ENCODE measurements around the gene PEX11G. TPM values are rescaled to one million over a fixed set of nuclear protein-coding genes. Genes with fewer than 3 reads are reported as not detected.

PEX11G gene
- polyA plus RNA-seq, 1 donor from 2014 or later, result 1.3 TPM

DNA sequence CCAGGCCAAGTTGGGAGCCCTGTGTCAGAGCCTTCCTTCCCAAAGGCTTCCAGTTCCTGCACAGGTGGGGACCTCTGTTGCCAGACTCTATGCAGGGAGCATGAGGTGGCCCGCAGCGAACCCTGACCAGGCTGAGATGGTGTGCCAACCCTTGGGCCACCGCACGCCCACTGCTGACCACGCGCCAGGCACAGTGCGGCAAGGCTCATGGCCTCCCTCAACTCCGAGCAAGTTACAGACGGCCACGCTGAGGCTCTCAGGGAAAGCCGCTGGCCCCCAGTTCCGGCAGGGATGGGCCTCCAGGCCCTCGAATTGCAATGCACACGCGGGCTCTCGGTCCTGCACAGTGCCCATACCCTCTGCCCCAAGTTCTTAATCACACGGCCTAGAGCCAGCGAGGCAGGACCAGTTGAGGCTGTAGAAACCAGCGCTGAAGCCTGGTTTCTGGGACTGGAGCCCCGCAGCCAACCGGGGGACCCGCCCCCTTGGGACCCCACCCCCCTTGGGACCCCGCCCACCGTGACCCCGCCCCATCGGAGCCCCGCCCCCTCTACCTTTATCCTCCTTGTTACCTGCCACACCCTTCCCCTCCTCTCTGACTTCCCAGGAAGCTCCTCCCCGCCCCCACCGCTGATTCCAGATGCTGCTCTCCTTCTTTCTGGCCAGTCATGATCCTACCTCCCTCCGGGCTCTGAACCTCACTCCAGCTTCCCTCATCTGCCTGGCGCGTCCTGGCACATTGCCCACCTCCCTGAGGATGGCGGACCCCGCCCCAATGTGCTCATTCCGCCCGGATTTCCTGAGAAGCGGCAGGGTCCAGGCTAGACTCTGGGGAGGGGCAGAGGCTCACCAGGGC, 6.0 kb downstream of the PEX11G start:
- no peaks in the 10 kb centered on the region for H3K27me3 ChIP-seq (ENCODE audit: insufficient read depth, low read depth, low read length)
- no peaks in the 10 kb centered on the region for H3K9me3 ChIP-seq (ENCODE audit: low read length)
- H3K9me2 ChIP-seq (ENCODE audit: insufficient read depth, low read length), result no peaks in the 10 kb centered on the region
- H3K79me2 ChIP-seq (replicated peaks; ENCODE audit: insufficient read depth, low read length), result no peaks in the 10 kb centered on the region
- H3K4me2 ChIP-seq (ENCODE audit: low read length), result no peak overlapping the region
- no peak overlapping the region for H3K27ac ChIP-seq (ENCODE audit: low read length)
- TF ChIP-seq POLR2AphosphoS5 (IDR thresholded peaks at IDR 0.05) (no peak), SMC3 (conservative IDR thresholded peaks at IDR 0.05; ENCODE audit: poor library complexity) (no peak), RAD21 (conservative IDR thresholded peaks at IDR 0.05) (no peak), EZH2 (IDR thresholded peaks at IDR 0.05; ENCODE audit: borderline replicate concordance, insufficient read depth, low read length, poor library complexity, severe bottlenecking) (no peak), MXI1 (conservative IDR thresholded peaks at IDR 0.05; ENCODE audit: poor library complexity, severe bottlenecking) (no peak)
- no peak overlapping the region for H2AFZ ChIP-seq (ENCODE audit: low read depth, low read length)
- no peaks in the 10 kb centered on the region for H3F3A ChIP-seq (ENCODE audit: insufficient read depth, low read length, poor library complexity, severe bottlenecking)
- no peaks in the 10 kb centered on the region for H4K20me1 ChIP-seq (ENCODE audit: insufficient read depth)
- no peak overlapping the region for H3K4me3 ChIP-seq (ENCODE audit: low read length)
- H3K9ac ChIP-seq (ENCODE audit: low read length), result no peak overlapping the region
- H3K36me3 ChIP-seq (ENCODE audit: insufficient read depth, low read length), result no peaks in the 10 kb centered on the region

DNA sequence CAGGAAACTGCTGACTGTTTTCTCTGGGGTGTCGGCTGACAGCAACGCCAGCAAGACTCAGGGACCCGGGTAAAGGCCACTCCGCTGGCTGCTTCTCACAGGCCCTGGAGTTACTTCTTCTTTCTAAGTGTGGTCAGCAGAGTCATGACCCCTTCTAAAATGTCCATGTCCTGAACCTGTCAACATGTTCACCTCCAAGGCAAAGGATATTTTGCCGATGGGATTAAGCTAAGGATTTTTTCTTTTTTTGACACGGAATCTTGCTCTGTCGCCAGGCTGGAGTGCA, 7.9 kb downstream of the PEX11G start:
- TF ChIP-seq MXI1 (conservative IDR thresholded peaks at IDR 0.05; ENCODE audit: poor library complexity, severe bottlenecking) (no peak), RAD21 (conservative IDR thresholded peaks at IDR 0.05) (no peak), POLR2AphosphoS5 (IDR thresholded peaks at IDR 0.05) (no peak), EP300 (conservative IDR thresholded peaks at IDR 0.05; ENCODE audit: poor library complexity, severe bottlenecking) (no peak), TAF1 (IDR thresholded peaks at IDR 0.05; ENCODE audit: low read depth) (no peak), EZH2 (IDR thresholded peaks at IDR 0.05; ENCODE audit: borderline replicate concordance, insufficient read depth, low read length, poor library complexity, severe bottlenecking) (no peak), SMC3 (conservative IDR thresholded peaks at IDR 0.05; ENCODE audit: poor library complexity) (no peak)
- TF ChIP-seq, protein P1, sequence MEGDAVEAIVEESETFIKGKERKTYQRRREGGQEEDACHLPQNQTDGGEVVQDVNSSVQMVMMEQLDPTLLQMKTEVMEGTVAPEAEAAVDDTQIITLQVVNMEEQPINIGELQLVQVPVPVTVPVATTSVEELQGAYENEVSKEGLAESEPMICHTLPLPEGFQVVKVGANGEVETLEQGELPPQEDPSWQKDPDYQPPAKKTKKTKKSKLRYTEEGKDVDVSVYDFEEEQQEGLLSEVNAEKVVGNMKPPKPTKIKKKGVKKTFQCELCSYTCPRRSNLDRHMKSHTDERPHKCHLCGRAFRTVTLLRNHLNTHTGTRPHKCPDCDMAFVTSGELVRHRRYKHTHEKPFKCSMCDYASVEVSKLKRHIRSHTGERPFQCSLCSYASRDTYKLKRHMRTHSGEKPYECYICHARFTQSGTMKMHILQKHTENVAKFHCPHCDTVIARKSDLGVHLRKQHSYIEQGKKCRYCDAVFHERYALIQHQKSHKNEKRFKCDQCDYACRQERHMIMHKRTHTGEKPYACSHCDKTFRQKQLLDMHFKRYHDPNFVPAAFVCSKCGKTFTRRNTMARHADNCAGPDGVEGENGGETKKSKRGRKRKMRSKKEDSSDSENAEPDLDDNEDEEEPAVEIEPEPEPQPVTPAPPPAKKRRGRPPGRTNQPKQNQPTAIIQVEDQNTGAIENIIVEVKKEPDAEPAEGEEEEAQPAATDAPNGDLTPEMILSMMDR (IDR thresholded peaks at IDR 0.05; ENCODE audit: poor library complexity, severe bottlenecking), result no peak
- TF ChIP-seq, protein P2, sequence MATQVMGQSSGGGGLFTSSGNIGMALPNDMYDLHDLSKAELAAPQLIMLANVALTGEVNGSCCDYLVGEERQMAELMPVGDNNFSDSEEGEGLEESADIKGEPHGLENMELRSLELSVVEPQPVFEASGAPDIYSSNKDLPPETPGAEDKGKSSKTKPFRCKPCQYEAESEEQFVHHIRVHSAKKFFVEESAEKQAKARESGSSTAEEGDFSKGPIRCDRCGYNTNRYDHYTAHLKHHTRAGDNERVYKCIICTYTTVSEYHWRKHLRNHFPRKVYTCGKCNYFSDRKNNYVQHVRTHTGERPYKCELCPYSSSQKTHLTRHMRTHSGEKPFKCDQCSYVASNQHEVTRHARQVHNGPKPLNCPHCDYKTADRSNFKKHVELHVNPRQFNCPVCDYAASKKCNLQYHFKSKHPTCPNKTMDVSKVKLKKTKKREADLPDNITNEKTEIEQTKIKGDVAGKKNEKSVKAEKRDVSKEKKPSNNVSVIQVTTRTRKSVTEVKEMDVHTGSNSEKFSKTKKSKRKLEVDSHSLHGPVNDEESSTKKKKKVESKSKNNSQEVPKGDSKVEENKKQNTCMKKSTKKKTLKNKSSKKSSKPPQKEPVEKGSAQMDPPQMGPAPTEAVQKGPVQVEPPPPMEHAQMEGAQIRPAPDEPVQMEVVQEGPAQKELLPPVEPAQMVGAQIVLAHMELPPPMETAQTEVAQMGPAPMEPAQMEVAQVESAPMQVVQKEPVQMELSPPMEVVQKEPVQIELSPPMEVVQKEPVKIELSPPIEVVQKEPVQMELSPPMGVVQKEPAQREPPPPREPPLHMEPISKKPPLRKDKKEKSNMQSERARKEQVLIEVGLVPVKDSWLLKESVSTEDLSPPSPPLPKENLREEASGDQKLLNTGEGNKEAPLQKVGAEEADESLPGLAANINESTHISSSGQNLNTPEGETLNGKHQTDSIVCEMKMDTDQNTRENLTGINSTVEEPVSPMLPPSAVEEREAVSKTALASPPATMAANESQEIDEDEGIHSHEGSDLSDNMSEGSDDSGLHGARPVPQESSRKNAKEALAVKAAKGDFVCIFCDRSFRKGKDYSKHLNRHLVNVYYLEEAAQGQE (IDR thresholded peaks at IDR 0.05; ENCODE audit: borderline replicate concordance), result no peak
- Histone ChIP-seq H3K9ac (ENCODE audit: low read length) (no peak overlapping the region), H3K36me3 (ENCODE audit: insufficient read depth, low read length) (no peaks in the 10 kb centered on the region), H2AFZ (ENCODE audit: low read depth, low read length) (no peak overlapping the region), H3K27me3 (ENCODE audit: insufficient read depth, low read depth, low read length) (no peaks in the 10 kb centered on the region), H3K9me3 (ENCODE audit: low read length) (no peaks in the 10 kb centered on the region), H3K79me2 (replicated peaks; ENCODE audit: insufficient read depth, low read length) (no peaks in the 10 kb centered on the region), H3K4me3 (ENCODE audit: low read length) (no peak overlapping the region), H3K27ac (ENCODE audit: low read length) (no peak overlapping the region), H4K20me1 (ENCODE audit: insufficient read depth) (no peaks in the 10 kb centered on the region), H3K4me2 (ENCODE audit: low read length) (no peak overlapping the region), H3F3A (ENCODE audit: insufficient read depth, low read length, poor library complexity, severe bottlenecking) (no peaks in the 10 kb centered on the region), H3K9me2 (ENCODE audit: insufficient read depth, low read length) (no peaks in the 10 kb centered on the region)
